OCI-M2 (cell line): ENCODE measurements around the gene RDH13.
"Not testable (repeated sequence)": the region's sequence is repeated elsewhere in the genome, so short reads cannot be mapped to it uniquely, and the experiment has no call there.

ENCODE experiments used
- DNase-seq: peaks from one replicate; lab custom pipeline; 2025; ENCODE audit not compliant: unreplicated experiment; lab: John Stamatoyannopoulos, UW

RDH13 gene

DNA sequence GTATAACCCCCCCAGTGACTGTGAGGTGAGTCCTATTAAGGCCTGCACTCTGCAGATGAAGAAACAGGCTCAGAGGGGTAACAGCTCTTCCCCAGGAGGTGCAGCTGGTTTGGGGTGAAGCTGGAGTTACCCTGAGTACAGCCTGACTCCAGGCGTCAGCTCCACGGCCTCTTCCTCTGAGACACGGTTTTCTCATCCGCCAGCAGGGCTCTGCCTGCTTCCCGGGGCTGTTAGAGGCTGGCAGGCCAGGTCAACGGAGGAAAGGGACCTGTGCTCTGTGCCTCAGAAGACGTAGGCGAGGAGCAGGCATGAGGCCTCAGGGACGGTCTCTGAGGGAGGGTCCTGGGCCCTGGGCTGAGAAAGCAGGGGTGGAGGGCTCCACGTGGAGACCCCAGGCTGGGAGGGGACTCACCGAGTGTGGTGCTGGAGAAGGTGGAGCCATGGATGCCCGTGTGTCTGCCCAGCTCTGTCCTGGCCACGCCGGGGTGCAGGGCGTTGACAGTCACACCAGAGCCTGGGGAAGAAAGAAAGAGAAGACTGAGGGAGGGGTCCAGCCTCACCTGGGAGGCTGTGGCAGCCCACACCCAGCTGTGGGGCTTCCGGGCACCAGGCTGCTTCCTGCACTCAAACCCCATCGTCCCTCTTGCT, 15.8 kb downstream of the RDH13 start:
- no peak for DNase-seq

GRCh38 chr19:55044771-55045716, 17.9 kb downstream of the RDH13 start:
- DNase-seq, result no peak

- no peak for DNase-seq
These were observed 18.7 kb downstream of the RDH13 start for GRCh38 chr19:55044286-55044685.

- no peak for DNase-seq
These were observed 20.3 kb downstream of the RDH13 start for GRCh38 chr19:55042688-55043087.

GRCh38 chr19:55042344-55042678, 20.6 kb downstream of the RDH13 start:
- no peak for DNase-seq

- no peak for DNase-seq
These were observed 21.2 kb downstream of the RDH13 start for GRCh38 chr19:55041627-55042343.

GRCh38 chr19:55041244-55041626, 21.7 kb downstream of the RDH13 start:
- DNase-seq, result no peak

GRCh38 chr19:55040654-55041053, 22.3 kb downstream of the RDH13 start:
- not testable (repeated sequence) for DNase-seq

- not testable (repeated sequence) for DNase-seq
These were observed 25.3 kb downstream of the RDH13 start for GRCh38 chr19:55037603-55038002.

DNA sequence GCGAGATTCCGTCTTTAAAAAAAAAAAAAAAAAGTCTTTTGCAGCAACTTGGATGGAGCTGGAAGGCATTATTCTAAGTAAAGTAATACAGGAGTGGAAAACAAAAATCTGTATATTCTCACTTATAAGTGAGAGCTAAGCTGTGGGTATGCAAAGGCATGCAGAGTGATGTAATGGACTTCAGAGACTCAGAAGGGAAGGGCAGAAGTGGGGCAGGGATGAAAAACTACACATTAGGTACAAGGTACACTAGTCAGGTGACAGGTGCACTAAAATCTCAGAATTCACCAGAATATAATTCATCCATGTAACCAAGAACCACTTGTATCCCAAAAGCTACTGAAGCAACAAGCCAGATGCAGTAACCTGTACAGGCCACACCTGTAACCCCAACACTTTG, 26.9 kb downstream of the RDH13 start:
- no peak for DNase-seq

DNA sequence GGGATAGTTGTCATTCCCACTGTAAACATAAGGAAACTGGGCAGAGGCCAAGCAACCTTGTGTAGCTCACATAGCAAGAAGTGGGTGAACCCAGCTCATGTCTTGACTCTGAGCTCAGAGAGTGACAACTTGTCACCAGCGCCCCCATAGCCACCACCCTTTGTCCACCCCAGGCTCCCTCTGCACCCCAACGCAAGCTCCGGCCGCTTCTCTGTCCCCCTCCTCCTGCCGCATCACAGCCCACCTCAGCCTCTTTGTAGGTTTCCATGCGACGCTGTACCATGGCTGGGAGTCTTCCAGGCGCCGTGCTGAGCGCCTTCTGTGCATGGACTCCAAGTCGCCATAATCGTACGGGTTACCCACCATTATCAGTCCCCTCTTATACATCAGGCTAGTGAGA, 28.2 kb downstream of the RDH13 start:
- no peak for DNase-seq

- DNase-seq, result not testable (repeated sequence)
These were observed 29.8 kb downstream of the RDH13 start for GRCh38 chr19:55032976-55033643.

DNA sequence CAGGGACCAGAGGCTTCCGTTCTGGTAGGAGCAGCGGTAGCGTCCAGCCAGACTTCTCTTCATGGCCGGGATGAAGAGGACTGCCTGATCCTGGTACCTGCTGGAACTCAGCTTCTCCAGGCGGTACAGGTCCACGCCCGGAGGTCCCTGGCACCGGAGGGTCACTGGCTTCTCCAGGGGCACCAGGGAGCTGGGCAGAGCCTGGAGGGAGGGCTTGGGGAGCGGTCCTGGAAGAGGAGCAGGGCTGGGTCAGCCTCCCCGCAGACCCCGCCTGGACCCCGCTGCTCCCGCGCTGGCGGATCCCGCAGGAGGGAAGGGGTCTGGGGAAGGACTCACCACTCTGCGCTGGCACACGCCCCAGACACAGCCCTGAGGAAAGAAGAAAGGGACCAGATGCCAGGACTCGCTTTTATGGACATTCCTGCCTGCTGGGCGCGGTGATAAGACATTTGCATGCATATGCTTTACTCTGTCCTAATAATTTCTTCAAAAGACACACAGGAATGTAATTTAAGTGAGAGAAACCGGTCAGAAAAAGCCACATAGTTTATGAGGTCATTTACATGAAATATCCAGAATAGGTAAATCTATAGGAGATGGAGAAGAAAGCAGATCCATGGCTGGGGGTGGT, 30.7 kb downstream of the RDH13 start:
- DNase-seq, result no peak

DNA sequence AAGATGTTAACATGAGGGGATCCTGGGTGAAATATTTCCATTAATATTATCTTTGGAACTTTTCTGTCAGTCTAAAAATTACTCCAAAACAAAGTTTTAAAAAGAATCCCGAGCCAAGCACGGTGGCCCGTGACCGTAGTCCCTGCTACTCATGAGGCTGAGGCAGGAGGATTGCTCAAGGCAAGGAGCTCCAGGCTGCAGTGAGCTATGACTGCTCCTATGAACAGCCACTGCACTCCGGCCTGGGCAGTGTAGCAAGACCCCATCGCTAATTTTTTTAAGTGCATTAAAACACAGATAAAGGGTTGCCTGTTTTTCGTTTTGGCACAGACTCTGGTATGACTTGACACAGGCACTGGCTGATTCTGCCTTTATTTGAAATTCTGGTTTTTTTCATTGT, 31.8 kb downstream of the RDH13 start:
- DNase-seq, result no peak

GRCh38 chr19:55028757-55029156, 34.2 kb downstream of the RDH13 start:
- no peak for DNase-seq

DNA sequence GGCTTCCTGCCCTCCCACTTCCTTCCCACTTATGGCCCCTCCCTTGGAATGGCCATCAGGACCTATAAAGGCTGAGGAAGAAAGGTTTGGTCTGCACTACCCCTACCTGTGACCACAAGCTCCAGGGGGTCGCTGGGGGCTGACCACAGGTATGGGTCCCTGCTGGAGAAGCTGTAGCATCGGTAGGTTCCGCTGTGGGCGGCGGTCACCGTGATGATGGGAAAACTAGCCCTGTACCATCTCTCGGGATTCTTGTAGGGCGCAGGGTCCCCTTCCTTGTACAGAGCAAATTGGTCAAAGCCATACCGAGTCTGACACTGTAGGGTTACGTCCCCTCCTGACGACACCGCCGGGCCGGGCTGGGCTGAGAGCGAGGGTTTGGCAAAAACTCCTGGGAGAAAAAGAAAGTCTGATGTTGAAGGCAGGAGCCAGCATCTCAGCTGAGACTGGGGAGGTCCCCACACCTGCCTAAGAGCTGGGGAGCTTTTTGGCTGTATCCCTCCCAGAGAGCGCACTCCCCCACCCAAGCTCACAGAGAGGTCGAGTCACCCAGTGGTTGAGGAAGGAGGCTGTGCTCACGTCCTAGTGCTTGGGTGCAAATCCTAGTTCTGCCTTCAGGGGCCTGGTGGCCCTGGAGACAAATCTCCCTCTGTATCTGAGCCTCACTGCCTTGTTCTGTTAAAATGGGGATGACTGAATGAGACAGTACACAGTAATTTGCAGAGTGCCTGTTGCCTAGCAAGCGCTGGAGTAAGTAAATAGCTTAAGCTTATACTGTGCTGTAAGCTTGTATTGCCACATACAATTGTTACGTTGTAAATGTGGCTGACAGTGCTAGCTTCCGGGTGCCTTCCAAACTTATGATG, 35.2 kb downstream of the RDH13 start:
- no peak for DNase-seq

GRCh38 chr19:55027140-55027471, 35.8 kb downstream of the RDH13 start:
- DNase-seq, result not testable (repeated sequence)

DNA sequence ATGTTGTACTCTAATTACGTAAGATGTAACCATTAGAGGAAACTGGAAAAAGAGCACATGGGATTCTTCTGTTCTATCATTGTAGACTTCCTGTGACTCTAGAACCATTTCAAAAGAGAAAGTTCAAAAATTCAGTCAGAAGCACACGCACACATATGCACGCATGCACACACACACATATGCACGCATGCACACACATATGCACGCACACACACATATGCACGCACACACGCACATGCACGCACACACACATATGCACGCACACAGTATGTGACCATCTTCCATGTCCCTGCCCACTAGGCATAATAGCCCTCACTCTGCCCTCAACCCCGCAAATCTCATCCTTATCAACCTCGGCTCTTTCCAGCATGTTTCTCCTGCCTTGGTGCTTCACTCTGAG, 38.8 kb downstream of the RDH13 start:
- DNase-seq, result no peak

DNA sequence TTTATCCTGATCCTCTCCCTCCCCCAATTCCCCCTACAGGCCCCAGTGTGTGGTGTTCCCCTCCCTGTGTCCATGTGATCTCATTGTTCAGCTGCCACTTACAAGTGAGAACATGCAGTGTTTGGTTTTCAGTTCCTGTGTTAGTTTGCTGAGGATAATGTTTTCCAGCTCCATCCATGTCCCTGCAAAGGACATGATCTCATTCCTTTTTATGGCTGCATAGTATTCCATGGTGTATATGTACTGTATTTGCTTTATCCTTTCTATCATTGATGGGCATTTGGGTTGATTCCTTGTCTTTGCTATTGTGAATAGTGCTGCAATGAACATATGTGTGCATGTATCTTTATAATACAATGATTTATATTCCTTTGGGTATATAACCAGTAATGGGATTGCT, 42.6 kb downstream of the RDH13 start:
- not testable (repeated sequence) for DNase-seq

DNA sequence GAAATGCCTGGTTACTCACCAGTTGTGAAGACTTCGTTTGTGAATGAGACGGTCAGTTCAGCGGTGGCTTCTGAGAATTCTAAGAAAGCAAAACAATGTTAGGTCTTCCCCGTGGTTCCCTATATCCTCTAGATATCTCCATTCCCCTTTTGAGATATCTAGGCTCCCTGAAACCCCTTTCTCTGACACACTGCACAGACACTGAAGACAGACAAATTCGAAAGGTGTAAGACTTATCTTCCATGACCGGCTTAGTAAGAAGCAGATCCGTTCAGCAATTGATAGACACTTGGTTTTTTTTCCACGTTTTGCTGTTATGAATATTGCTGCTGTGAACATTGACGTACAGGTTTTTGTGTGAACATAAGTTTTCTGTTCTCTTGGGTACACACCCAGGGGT, 44.3 kb downstream of the RDH13 start:
- DNase-seq, result no peak
